ENCODE data around the gene RHBDF1. TPM values are rescaled to one million over a fixed set of nuclear protein-coding genes. Genes with fewer than 3 reads are reported as not detected.
"Not testable (repeated sequence)": the region's sequence is repeated elsewhere in the genome, so short reads cannot be mapped to it uniquely, and the experiment has no call there.

RHBDF1 gene
- polyA plus RNA-seq, 2 of the 4 experiments (the other 2 are of a cell fraction): 13.5 to 19.2 TPM

DNA sequence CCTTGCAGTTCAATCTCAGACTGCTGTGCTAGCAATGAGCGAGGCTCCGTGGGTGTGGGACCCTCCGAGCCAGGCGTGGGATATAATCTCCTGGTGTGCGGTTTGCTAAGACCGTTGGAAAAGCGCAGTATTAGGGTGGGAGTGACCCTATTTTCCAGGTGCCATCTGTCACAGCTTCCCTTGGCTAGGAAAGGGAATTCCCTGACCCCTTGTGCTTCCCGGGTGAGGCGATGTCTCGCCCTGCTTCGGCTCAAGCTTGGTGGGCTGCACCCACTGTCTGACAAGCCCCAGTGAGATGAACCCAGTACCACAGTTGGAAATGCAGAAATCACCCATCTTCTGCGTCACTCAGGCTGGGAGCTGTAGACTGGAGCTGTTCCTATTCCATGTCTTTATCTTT is 51.5 kb downstream of the RHBDF1 start:
- CTCF ChIA-PET; H3K9me3 ChIP-seq; H3K4me3 ChIP-seq; ATAC-seq; POLR2A ChIA-PET; H3K4me2 ChIP-seq; DNase-seq (ENCODE audit: low read depth in 1 of 2, low spot score in 1 of 2); FAIRE-seq; H3K4me1 ChIP-seq; H3K27ac ChIP-seq: not testable (repeated sequence)
- WGBS (ENCODE audit: missing lambda C conversion rate): 55% methylated on average over 12 of the region's 12 CpGs

DNA sequence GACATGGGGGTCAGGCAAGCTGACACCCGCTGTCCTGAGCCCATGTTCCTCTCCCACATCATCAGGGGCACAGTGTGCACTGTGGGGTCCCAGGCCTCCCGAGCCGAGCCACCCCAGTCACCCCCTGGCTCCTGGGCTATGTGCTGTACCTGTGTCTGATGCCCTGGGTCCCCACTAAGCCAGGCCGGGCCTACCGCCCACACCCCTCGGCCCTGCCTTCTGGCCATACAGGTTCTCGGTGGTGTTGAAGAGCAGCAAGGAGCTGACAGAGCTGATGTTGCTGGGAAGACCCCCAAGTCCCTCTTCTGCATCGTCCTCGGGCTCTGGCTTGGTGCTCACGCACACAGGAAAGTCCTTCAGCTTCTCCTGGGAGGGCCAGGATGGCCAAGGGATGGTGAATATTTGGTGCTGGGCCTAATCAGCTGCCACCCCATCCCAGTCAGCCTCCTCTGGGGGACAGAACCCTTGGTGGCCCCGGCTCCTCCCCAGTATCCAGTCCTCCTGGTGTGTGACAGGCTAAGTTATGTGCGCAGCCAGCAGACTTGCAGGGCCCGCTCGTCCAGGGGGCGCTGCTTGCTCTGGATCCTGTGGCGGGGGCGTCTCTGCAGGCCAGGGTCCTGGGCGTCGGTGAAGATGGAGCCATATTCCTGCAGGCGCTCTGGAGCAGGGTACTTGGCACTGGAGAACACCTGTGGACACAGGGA is 55.2 kb downstream of the RHBDF1 start:
- ATAC-seq; FAIRE-seq; H3K4me3 ChIP-seq; CTCF ChIA-PET; H3K4me2 ChIP-seq; POLR2A ChIA-PET; DNase-seq (ENCODE audit: low read depth in 1 of 2, low spot score in 1 of 2); H3K9me3 ChIP-seq; H3K4me1 ChIP-seq; H3K27ac ChIP-seq: not testable (repeated sequence)
- 70% methylated on average over 2 of the region's 20 CpGs for WGBS (ENCODE audit: missing lambda C conversion rate)

DNA sequence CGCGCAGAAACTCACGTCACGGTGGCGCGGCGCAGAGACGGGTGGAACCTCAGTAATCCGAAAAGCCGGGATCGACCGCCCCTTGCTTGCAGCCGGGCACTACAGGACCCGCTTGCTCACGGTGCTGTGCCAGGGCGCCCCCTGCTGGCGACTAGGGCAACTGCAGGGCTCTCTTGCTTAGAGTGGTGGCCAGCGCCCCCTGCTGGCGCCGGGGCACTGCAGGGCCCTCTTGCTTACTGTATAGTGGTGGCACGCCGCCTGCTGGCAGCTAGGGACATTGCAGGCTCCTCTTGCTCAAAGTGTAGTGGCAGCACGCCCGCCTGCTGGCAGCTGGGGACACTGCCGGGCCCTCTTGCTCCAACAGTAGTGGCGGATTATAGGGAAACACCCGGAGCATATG is 61.7 kb downstream of the RHBDF1 start:
- DNase-seq (ENCODE audit: low read depth in 1 of 2, low spot score in 1 of 2): not testable (repeated sequence)

DNA sequence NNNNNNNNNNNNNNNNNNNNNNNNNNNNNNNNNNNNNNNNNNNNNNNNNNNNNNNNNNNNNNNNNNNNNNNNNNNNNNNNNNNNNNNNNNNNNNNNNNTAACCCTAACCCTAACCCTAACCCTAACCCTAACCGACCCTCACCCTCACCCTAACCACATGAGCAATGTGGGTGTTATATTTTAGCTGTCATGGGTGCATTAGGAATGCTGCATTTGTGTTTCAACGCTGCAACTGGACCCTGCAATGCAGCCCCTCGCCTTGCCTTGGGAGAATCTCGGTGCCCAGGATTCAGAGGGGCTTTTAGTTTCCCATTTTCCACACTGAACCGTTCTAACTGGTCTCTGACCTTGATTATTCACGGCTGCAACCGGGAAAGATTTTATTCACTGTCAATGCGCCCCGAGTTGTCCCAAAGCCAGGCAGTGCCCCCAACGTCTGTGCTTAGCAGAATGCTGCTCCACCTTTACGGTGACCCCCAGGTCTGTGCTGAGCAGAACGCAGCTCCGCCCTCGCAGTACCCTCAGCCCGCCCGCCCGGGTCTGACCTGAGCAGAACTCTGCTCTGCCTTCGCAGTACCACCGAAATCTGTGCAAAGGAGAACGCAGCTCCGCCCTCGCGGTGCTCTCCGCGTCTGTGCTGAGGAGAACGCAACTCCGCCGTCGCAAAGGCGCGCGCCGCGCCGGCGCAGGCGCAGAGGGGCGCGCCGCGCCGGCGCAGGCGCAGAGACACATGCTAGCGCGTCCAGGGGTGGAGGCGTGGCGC is 62.3 kb downstream of the RHBDF1 start:
- H3K4me1 ChIP-seq: no peaks in the 10 kb centered on the region
- H3K27ac ChIP-seq: peak overlapping the region; percentile 44 to 60; a peak in 1 of 6 replicates
- 61% methylated on average over 45 of the region's 48 CpGs for WGBS (ENCODE audit: missing lambda C conversion rate)
- CTCF ChIA-PET: no interaction called here
- H3K4me3 ChIP-seq: peak overlapping the region; percentile 40
- DNase-seq (ENCODE audit: low read depth in 1 of 2, low spot score in 1 of 2): peak in 1 of 2 experiments; percentile 22
- ATAC-seq: peak; percentile 90 to 98
- FAIRE-seq: no peak
- POLR2A ChIA-PET: no interaction called here
- H3K4me2 ChIP-seq: no peak overlapping the region
- no peak for TF ChIP-seq RFX5 (IDR thresholded peaks at IDR 0.05)
- TF ChIP-seq KDM1A (IDR thresholded peaks at IDR 0.05; ENCODE audit: low read depth): no peak
- TF ChIP-seq, protein P1, sequence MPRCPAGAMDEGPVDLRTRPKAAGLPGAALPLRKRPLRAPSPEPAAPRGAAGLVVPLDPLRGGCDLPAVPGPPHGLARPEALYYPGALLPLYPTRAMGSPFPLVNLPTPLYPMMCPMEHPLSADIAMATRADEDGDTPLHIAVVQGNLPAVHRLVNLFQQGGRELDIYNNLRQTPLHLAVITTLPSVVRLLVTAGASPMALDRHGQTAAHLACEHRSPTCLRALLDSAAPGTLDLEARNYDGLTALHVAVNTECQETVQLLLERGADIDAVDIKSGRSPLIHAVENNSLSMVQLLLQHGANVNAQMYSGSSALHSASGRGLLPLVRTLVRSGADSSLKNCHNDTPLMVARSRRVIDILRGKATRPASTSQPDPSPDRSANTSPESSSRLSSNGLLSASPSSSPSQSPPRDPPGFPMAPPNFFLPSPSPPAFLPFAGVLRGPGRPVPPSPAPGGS (IDR thresholded peaks at IDR 0.05): no peak
- TF ChIP-seq HEYL (CRISPR knock-in tag; IDR thresholded peaks at IDR 0.05): no peak
- TF ChIP-seq, protein P2, sequence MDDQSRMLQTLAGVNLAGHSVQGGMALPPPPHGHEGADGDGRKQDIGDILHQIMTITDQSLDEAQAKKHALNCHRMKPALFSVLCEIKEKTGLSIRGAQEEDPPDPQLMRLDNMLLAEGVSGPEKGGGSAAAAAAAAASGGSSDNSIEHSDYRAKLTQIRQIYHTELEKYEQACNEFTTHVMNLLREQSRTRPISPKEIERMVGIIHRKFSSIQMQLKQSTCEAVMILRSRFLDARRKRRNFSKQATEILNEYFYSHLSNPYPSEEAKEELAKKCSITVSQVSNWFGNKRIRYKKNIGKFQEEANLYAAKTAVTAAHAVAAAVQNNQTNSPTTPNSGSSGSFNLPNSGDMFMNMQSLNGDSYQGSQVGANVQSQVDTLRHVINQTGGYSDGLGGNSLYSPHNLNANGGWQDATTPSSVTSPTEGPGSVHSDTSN (IDR thresholded peaks at IDR 0.05): no peak
- no peak for TF ChIP-seq JUN (IDR thresholded peaks at IDR 0.05)
- TF ChIP-seq CEBPB (IDR thresholded peaks at IDR 0.05): no peak
- TF ChIP-seq, protein P3, sequence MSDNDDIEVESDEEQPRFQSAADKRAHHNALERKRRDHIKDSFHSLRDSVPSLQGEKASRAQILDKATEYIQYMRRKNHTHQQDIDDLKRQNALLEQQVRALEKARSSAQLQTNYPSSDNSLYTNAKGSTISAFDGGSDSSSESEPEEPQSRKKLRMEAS (IDR thresholded peaks at IDR 0.05): no peak
- no peak for TF ChIP-seq CHD2 (IDR thresholded peaks at IDR 0.05; ENCODE audit: low read length, partially characterized antibody)
- no peak for TF ChIP-seq MAZ (IDR thresholded peaks at IDR 0.05; ENCODE audit: borderline replicate concordance, low read depth, low read length)
- TF ChIP-seq ESRRA (IDR thresholded peaks at IDR 0.05; ENCODE audit: borderline replicate concordance, low read length): no peak
- TF ChIP-seq SREBF2 (IDR thresholded peaks at IDR 0.05): no peak
- TF ChIP-seq HOXB5 (CRISPR knock-in tag; IDR thresholded peaks at IDR 0.05): no peak
- no peak for TF ChIP-seq CHD4 (IDR thresholded peaks at IDR 0.05; ENCODE audit: borderline replicate concordance)
- no peak for TF ChIP-seq CBX2 (IDR thresholded peaks at IDR 0.05; ENCODE audit: borderline replicate concordance, low read depth)
- TF ChIP-seq NR3C1 (IDR thresholded peaks at IDR 0.05): no peak
- TF ChIP-seq EHMT2 (IDR thresholded peaks at IDR 0.05; ENCODE audit: low read depth): no peak
- TF ChIP-seq FOSL2 (IDR thresholded peaks at IDR 0.05): no peak
- no peak for TF ChIP-seq FOSL2 (CRISPR knock-in tag; IDR thresholded peaks at IDR 0.05)
- no peaks in the 10 kb centered on the region for H3K9me3 ChIP-seq

More for the DNA sequence above, 61.7 kb downstream of the RHBDF1 start:
- H3K4me2 ChIP-seq, FAIRE-seq, H3K4me1 ChIP-seq, H3K9me3 ChIP-seq, CTCF ChIA-PET, H3K27ac ChIP-seq, POLR2A ChIA-PET, H3K4me3 ChIP-seq, ATAC-seq: not testable (repeated sequence)
- TF ChIP-seq RAD21 (conservative IDR thresholded peaks at IDR 0.05 in 1 of 2, IDR thresholded peaks at IDR 0.05 in 1 of 2): peak in 1 of 2 experiments; percentile 35; a peak in 2 of 5 replicates
- TF ChIP-seq, protein P4, sequence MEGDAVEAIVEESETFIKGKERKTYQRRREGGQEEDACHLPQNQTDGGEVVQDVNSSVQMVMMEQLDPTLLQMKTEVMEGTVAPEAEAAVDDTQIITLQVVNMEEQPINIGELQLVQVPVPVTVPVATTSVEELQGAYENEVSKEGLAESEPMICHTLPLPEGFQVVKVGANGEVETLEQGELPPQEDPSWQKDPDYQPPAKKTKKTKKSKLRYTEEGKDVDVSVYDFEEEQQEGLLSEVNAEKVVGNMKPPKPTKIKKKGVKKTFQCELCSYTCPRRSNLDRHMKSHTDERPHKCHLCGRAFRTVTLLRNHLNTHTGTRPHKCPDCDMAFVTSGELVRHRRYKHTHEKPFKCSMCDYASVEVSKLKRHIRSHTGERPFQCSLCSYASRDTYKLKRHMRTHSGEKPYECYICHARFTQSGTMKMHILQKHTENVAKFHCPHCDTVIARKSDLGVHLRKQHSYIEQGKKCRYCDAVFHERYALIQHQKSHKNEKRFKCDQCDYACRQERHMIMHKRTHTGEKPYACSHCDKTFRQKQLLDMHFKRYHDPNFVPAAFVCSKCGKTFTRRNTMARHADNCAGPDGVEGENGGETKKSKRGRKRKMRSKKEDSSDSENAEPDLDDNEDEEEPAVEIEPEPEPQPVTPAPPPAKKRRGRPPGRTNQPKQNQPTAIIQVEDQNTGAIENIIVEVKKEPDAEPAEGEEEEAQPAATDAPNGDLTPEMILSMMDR (IDR thresholded peaks at IDR 0.05): peak; percentile 51
- TF ChIP-seq SMC3 (IDR thresholded peaks at IDR 0.05): peak; percentile 23; the same call in 1 of the 3 replicates
- WGBS (ENCODE audit: missing lambda C conversion rate): 0% methylated on average over 5 of the region's 27 CpGs
